ENCODE data around the gene TEX51.

Gene TEX51

GRCh38 chr2:126915903-126916302 is 17.2 kb downstream of the TEX51 start:
- no peak for DNase-seq

GRCh38 chr2:126916744-126917143 is 18.1 kb downstream of the TEX51 start:
- DNase-seq: no peak

GRCh38 chr2:126921066-126921465 is 22.4 kb downstream of the TEX51 start:
- no peak for DNase-seq

- no peak for DNase-seq
These were observed 32.4 kb downstream of the TEX51 start for GRCh38 chr2:126930970-126931590.

- DNase-seq: no peak
These were observed 33.8 kb downstream of the TEX51 start for GRCh38 chr2:126932529-126932928.

GRCh38 chr2:126932966-126933710 is 34.4 kb downstream of the TEX51 start:
- no peak for DNase-seq

- no peak for DNase-seq
These were observed 35.0 kb downstream of the TEX51 start for GRCh38 chr2:126933711-126934091.

GRCh38 chr2:126934809-126935208 is 36.1 kb downstream of the TEX51 start:
- DNase-seq: no peak

GRCh38 chr2:126935774-126936173 is 37.1 kb downstream of the TEX51 start:
- DNase-seq: peak; percentile 2

GRCh38 chr2:126936219-126936723 is 37.6 kb downstream of the TEX51 start:
- DNase-seq: no peak

- DNase-seq: no peak
These were observed 41.6 kb downstream of the TEX51 start for GRCh38 chr2:126940331-126940730.

GRCh38 chr2:126942427-126943203 is 43.9 kb downstream of the TEX51 start:
- DNase-seq: no peak

GRCh38 chr2:126943612-126944348 is 45.1 kb downstream of the TEX51 start:
- no peak for DNase-seq

GRCh38 chr2:126945118-126945517 is 46.4 kb downstream of the TEX51 start:
- DNase-seq: no peak

GRCh38 chr2:126946318-126947102 is 47.8 kb downstream of the TEX51 start:
- DNase-seq: no peak

- DNase-seq: no peak
These were observed 48.4 kb downstream of the TEX51 start for GRCh38 chr2:126947103-126947429.

GRCh38 chr2:126949775-126950174 is 51.1 kb downstream of the TEX51 start:
- DNase-seq: no peak

GRCh38 chr2:126950504-126950903 is 51.8 kb downstream of the TEX51 start:
- no peak for DNase-seq

All from CD4-positive, alpha-beta T cell treated with Interleukin-21 for 1 hour (primary cell).